ENCODE results near the gene KRT83.

DNA sequence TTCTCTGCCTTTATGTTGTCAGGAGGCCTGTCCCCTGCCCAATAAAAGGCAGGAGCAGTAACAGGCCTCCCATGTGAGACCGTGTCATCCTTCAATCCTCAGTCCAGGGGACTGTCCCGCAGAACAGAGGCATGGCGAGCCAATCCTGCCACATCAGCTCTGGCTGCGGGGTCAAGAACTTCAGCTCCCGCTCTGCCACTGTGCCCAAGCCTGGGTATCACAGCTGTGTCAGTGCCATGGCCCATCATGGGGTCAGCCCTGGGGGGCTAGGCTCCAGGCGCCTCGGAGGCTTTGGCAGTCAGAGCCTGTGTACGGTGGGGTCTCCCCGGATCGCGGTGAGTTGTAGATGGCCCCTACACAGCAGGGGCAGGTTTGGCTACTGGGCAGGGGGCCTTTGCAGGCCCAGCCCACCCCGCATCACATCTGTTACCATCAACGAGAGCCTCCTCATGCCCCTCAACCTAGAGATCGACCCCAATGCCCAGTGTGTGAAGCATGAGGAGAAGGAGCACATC is 19.9 kb upstream of the KRT83 start:
- TF ChIP-seq REPIN1 (tag by site-specific recombination; IDR thresholded peaks at IDR 0.05; ENCODE audit: low read depth) (no peak), CTCF (tag by site-specific recombination; IDR thresholded peaks at IDR 0.05) (no peak), ZNF670 (tag by site-specific recombination; IDR thresholded peaks at IDR 0.05; ENCODE audit: low read depth) (no peak)

Data from HEK293 (cell line).